A549 (cell line): ENCODE data around the gene FBXO11.

Experiments used
- BHLHE40 ChIP-seq: IDR thresholded peaks from 2 replicates; pipeline ENCODE4 v1.6.1; 2012; ENCODE audit warnings: low read depth, low read length, inconsistent platforms
- CEBPB ChIP-seq, 2 experiments: fragments of >200 bp in 1 of 2; sonication (Bioruptor Twin) in 1 of 2; formaldehyde crosslinking in 1 of 2; IDR thresholded peaks; 2 replicates each; pipeline ENCODE4 v1.6.1; 2012 to 2016
- EP300 ChIP-seq, 2 experiments: fragments of >200 bp; sonication (Bioruptor Twin); formaldehyde crosslinking; IDR thresholded peaks; 2 replicates in 1 of 2; 3 replicates in 1 of 2; pipeline ENCODE4 v1.6.1; 2016 to 2017
- HDAC2 ChIP-seq: fragments of 200-600 bp; sonication (generic); IDR thresholded peaks from 2 replicates; pipeline ENCODE4 v1.6.1; 2016
- HOXA7 ChIP-seq: fragments of 250-450 bp; sonication (Bioruptor Pico); IDR thresholded peaks from 2 replicates; pipeline ENCODE4 v1.5.0; 2020; ENCODE audit warnings: mild to moderate bottlenecking, moderate library complexity
- JUNB ChIP-seq: fragments of >200 bp; sonication (Bioruptor Twin); formaldehyde crosslinking; IDR thresholded peaks from 2 replicates; pipeline ENCODE4 v1.6.1; 2016
- NFE2L2 ChIP-seq: fragments of 150-350 bp; conservative IDR thresholded peaks from 2 replicates; pipeline ENCODE4 v1.6.1; 2014; ENCODE audit warnings: low read length
- REST ChIP-seq: fragments of 200-600 bp; sonication (generic); IDR thresholded peaks from 2 replicates; pipeline ENCODE4 v1.6.1; 2016; ENCODE audit warnings: antibody characterized with exemption, mild to moderate bottlenecking, moderate library complexity
- TF ChIP-seq, protein P1 (sequence below): fragments of >200 bp; sonication (Bioruptor Twin); formaldehyde crosslinking; IDR thresholded peaks from 3 replicates; pipeline ENCODE4 v1.5.1; 2016
- TF ChIP-seq, protein P2 (sequence below): fragments of 250-450 bp; sonication (Bioruptor Pico); IDR thresholded peaks from 2 replicates; pipeline ENCODE4 v1.5.0; 2021; ENCODE audit warnings: mild to moderate bottlenecking, moderate library complexity, borderline replicate concordance
- TF ChIP-seq, protein P3 (sequence below): IDR thresholded peaks from 2 replicates; pipeline ENCODE4 v1.6.1; 2012

- TF ChIP-seq, protein P1, sequence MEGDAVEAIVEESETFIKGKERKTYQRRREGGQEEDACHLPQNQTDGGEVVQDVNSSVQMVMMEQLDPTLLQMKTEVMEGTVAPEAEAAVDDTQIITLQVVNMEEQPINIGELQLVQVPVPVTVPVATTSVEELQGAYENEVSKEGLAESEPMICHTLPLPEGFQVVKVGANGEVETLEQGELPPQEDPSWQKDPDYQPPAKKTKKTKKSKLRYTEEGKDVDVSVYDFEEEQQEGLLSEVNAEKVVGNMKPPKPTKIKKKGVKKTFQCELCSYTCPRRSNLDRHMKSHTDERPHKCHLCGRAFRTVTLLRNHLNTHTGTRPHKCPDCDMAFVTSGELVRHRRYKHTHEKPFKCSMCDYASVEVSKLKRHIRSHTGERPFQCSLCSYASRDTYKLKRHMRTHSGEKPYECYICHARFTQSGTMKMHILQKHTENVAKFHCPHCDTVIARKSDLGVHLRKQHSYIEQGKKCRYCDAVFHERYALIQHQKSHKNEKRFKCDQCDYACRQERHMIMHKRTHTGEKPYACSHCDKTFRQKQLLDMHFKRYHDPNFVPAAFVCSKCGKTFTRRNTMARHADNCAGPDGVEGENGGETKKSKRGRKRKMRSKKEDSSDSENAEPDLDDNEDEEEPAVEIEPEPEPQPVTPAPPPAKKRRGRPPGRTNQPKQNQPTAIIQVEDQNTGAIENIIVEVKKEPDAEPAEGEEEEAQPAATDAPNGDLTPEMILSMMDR: no peak
- TF ChIP-seq, protein P2, sequence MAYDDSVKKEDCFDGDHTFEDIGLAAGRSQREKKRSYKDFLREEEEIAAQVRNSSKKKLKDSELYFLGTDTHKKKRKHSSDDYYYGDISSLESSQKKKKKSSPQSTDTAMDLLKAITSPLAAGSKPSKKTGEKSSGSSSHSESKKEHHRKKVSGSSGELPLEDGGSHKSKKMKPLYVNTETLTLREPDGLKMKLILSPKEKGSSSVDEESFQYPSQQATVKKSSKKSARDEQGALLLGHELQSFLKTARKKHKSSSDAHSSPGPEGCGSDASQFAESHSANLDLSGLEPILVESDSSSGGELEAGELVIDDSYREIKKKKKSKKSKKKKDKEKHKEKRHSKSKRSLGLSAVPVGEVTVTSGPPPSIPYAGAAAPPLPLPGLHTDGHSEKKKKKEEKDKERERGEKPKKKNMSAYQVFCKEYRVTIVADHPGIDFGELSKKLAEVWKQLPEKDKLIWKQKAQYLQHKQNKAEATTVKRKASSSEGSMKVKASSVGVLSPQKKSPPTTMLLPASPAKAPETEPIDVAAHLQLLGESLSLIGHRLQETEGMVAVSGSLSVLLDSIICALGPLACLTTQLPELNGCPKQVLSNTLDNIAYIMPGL (CRISPR knock-in tag): no peak
- no peak for TF ChIP-seq BHLHE40
- TF ChIP-seq CEBPB (IDR thresholded peaks at IDR 0.05): no peak
- no peak for TF ChIP-seq HOXA7 (CRISPR knock-in tag)
- TF ChIP-seq EP300 (IDR thresholded peaks at IDR 0.05): no peak
- TF ChIP-seq REST: no peak
- TF ChIP-seq, protein P3, sequence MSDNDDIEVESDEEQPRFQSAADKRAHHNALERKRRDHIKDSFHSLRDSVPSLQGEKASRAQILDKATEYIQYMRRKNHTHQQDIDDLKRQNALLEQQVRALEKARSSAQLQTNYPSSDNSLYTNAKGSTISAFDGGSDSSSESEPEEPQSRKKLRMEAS: no peak
- no peak for TF ChIP-seq NFE2L2
- no peak for TF ChIP-seq JUNB
- no peak for TF ChIP-seq HDAC2
Measured at GRCh38 chr2:47849368-47849767, 56.9 kb downstream of the FBXO11 start.
